Suprapubic skin (tissue), 3 donors: Measurements from ENCODE around the gene TAX1BP1.

Experiments
- POLR2A ChIP-seq, 2 donors: fragments of 450-650 bp; IDR thresholded peaks; one replicate each; pipeline ENCODE4 v1.6.1; 2017; ENCODE audit warnings: antibody characterized with exemption in 2 of 2, mild to moderate bottlenecking in 2 of 2, moderate library complexity in 2 of 2
- TF ChIP-seq, protein P1 (sequence below), 2 donors: fragments of 200-600 bp in 1 of 2; fragments of 450-650 bp in 1 of 2; sonication (generic) in 1 of 2; IDR thresholded peaks; one replicate each; pipeline ENCODE4 v1.5.1; 2016 to 2019; ENCODE audit warnings: antibody characterized with exemption in 2 of 2, mild to moderate bottlenecking in 1 of 2, moderate library complexity in 1 of 2

DNA sequence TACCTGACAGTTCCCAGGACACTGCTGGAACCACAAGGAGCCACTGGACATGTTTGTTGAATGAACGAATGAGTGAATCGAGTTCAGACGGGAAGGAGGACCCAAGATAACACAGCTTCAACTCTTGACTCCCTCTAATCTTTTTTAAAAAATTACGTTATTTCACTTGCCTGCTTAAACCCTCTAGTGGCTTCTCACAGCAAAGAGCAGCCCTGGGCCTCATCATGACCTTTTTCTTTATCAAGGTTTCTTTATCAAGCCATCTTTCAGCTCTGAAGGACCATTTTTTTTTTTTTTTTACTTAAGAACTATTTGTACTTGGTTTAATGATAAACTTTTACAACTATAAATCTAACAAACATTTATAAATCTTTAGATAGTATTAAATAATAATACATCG is 110.6 kb downstream of the TAX1BP1 start:
- TF ChIP-seq, protein P1, sequence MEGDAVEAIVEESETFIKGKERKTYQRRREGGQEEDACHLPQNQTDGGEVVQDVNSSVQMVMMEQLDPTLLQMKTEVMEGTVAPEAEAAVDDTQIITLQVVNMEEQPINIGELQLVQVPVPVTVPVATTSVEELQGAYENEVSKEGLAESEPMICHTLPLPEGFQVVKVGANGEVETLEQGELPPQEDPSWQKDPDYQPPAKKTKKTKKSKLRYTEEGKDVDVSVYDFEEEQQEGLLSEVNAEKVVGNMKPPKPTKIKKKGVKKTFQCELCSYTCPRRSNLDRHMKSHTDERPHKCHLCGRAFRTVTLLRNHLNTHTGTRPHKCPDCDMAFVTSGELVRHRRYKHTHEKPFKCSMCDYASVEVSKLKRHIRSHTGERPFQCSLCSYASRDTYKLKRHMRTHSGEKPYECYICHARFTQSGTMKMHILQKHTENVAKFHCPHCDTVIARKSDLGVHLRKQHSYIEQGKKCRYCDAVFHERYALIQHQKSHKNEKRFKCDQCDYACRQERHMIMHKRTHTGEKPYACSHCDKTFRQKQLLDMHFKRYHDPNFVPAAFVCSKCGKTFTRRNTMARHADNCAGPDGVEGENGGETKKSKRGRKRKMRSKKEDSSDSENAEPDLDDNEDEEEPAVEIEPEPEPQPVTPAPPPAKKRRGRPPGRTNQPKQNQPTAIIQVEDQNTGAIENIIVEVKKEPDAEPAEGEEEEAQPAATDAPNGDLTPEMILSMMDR (IDR thresholded peaks at IDR 0.05) = no peak
- TF ChIP-seq POLR2A (IDR thresholded peaks at IDR 0.05) = no peak
